ENCODE data around the gene ADGRG4.

The ADGRG4 gene

DNA sequence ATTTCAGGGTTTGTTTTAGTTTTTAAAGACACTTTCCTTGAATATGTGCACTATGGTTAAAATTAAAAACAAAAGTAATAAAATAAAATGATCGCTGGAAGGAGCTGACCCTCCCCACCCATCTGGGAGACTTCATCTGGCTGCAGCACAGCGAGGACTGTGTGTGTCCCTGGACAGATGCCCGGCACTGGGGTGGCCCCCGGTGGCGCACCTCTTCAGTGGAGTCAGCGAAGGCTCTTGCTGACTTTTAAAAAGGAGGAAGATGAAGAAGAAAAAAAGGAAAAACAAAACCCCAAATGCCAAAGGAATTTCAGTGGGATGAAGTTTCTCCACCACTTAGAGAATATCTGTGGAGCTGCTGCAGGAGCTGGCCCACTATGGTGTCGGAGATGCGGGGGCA, 5.4 kb upstream of the ADGRG4 start:
- DNase-seq (ENCODE audit: low read depth), result no peak

DNA sequence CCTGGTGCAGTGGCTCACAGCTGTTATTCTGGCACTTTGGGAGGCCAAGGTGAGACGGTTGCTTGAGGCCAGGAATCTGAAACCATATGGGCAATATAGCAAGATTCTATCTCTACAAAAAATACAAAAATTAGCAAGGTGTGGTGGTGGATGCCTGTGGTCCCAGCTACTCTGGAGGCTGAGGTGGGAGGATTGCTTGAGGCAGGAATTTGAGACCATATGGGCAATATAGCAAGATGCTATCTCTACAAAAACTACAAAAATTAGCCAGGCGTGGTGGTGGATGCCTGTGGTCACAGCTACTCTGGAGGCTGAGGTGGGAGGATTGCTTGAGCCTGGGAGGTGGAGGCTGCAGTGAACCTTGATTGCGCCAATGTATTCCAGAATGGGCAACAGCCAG, 2.3 kb downstream of the ADGRG4 start:
- DNase-seq (ENCODE audit: low read depth), result no peak

DNA sequence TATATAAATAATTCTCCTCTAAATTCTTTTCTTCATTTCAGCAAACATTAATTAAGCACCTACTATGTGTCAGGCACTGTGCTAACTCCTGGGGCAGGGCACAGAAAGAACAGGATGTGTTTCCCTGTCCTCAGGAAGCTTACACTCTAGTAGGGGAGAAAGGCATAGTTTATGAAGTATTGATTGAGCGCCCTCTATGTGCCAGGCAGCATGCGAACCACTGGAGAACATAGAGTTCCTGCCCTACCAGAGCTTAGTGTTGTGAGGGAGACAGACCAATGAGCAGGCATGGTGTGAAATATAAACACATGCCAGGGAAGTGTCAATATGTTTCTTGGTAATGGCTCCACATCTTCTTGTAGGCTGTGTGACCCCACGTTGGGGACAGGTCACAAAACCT, 3.7 kb downstream of the ADGRG4 start:
- no peak for DNase-seq (ENCODE audit: low read depth)

GRCh38 chrX:136306182-136306581, 5.4 kb downstream of the ADGRG4 start:
- no peak for DNase-seq (ENCODE audit: low read depth)

DNA sequence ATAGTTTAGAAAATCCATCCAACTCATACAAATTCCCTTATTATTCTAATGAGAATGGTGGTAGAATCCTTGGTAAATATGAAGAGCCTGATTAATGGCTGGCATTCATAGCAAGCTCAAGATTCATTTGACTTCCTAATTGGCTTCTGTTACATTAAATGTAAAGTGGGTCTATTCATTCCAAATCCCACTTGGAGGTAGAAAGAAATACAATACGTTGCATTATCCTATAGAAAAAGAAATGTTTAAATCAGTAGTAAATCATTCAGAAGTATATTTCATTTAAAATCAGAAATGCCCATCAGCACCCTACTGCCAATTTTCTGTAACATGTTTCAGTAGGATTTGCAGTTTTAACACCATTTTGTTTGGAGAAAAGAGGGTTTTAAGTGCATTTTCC, 6.7 kb downstream of the ADGRG4 start:
- no peak for DNase-seq (ENCODE audit: low read depth)

- DNase-seq (ENCODE audit: low read depth), result no peak
These were observed 9.6 kb downstream of the ADGRG4 start for GRCh38 chrX:136310411-136310810.

DNA sequence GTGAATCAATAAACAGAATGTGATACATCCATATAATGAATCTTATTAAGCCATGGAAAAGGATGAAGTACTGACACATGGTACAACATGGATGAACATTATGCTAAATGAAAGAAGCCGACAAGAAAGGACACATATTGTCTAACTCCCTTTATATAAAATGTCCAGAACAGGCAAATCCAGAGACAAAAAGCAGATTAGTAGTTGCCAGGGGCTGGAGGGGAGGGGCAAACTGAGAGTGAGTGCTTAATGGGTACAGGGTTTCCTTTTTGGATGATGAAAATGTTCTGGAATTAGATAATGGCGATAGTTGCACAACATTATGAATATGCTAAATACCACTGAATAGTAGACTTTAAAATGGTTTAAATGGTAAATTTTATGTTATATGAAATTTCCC, 17.4 kb downstream of the ADGRG4 start:
- DNase-seq (ENCODE audit: low read depth), result no peak

DNA sequence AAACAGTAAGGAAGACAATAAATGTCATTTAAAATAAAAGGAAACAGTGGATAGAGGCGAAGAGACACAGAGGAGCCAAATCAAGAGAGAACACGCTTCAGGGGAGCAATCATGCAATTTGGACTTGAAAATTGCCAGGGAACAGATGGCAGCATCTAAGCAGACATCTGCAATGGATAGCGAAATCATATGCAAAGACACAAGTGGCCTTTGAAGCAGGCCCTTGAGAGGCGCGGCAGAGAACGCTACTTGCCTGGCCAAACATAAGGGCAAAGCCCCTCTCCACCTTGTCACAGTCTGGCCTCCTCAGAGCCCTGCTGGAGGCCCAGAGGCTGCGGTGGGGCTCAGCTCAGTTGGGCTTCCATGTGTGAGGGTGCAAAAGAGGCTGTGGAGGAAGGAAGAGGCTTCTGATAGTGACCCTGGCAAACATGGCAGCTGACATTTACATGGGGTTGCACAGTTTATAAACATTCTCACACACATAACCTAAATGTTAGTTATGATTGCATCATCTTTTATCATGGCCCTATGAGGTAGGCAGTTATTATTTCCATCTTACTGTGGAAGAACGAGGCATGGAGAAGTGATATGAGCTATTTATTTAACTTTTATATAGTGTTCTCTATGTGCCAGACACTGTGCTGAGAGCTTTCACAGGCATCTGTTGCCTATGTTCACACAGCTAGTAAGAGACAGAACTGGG, 18.3 kb downstream of the ADGRG4 start:
- DNase-seq (ENCODE audit: low read depth), result no peak

DNA sequence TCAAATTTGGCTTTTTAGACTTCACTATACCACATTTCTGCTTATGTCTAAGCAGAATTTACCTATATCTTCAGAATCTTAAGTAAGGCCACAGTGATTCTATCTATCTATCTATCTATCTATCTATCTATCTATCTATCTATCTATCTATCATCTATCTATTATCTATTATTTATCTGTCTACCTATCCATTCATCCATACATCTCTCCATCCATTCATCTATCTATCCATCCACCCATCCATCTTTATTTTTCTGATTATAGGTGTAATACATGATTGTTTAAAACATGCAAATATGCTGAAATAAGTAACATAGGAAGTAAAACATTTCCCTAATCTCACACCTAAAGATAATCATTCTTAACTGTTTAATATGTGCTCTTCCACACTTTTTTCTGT, 18.8 kb downstream of the ADGRG4 start:
- no peak for DNase-seq (ENCODE audit: low read depth)

GRCh38 chrX:136321532-136321931, 20.8 kb downstream of the ADGRG4 start:
- no peak for DNase-seq (ENCODE audit: low read depth)

- no peak for DNase-seq (ENCODE audit: low read depth)
These were observed 21.3 kb downstream of the ADGRG4 start for GRCh38 chrX:136322064-136322463.

- DNase-seq (ENCODE audit: low read depth), result no peak
These were observed 24.6 kb downstream of the ADGRG4 start for GRCh38 chrX:136325377-136325776.

DNA sequence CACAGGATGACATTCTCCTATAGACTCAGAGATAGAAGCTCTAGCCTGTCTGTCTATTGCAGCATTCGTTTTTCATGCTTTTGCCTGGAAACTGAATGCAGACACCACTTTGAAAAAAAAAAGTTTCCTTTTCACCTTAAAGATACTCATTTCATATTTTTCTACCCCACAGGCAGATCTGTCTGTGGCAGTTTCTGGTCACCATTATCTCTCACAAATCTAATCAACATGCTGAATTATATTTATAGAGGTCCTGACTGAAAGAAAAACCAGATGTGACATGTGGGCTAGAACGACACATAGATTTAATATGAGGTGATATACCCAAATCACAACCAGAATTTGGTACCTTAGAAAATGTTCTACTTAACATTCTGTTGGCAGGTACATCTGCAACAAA, 28.2 kb downstream of the ADGRG4 start:
- DNase-seq (ENCODE audit: low read depth), result no peak

DNA sequence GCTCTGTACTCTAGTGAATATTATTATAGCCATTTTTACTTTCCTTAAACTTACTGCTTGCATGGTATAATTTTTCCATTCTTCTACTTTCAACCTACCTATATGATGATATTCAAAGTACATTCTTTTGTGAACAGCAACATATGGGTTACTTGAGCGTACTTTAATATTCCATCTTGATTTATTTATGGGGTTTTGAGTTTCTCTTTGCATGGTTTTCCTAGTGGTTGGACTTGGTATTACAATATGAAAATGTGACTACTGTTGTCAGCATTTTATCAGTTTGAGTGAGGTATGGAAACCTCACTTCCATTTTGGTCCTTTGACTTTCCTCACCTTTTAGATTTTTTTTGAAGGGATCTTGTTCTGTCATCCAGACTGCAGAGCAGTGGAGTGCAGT, 35.9 kb downstream of the ADGRG4 start:
- no peak for DNase-seq (ENCODE audit: low read depth)

DNA sequence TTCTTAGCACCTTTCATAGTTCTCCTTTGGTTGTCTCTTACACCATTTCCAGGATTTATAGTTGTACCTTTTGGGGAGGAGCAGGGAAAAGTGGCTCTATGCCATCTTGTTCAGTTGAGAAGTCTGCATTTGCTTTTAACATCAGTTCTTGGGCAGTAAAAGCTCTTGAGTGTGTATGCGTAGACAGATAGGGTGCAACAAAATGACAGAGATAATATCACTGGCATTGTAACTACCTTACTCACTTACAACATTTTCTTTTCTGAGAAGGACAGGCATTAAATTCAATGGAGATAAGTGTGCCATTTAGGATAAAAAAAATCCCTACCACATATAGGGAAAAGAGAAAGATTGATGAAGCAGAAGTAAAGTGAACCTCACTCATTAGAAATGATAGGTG, 38.9 kb downstream of the ADGRG4 start:
- DNase-seq (ENCODE audit: low read depth), result no peak

DNA sequence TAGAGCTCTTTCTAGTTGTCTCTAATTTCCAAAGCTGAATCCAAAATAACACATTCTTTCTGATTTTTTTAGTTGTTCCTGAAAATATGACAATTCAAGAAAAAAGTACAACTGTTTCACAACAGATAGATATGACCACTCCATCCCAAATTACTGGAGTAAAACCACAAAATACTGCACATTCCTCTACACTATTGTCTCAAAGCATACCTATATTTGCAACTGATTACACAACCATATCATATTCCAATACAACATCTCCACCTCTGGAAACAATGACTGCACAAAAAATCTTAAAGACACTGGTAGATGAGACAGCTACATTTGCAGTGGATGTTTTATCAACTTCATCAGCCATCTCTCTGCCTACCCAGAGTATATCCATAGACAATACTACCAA, 43.6 kb downstream of the ADGRG4 start:
- no peak for DNase-seq (ENCODE audit: low read depth)

- no peak for DNase-seq (ENCODE audit: low read depth)
These were observed 45.7 kb downstream of the ADGRG4 start for GRCh38 chrX:136346506-136346905.

GRCh38 chrX:136347706-136348105, 46.9 kb downstream of the ADGRG4 start:
- DNase-seq (ENCODE audit: low read depth), result no peak

GRCh38 chrX:136353526-136354093, 52.8 kb downstream of the ADGRG4 start:
- no peak for DNase-seq (ENCODE audit: low read depth)

- DNase-seq (ENCODE audit: low read depth), result no peak
These were observed 53.4 kb downstream of the ADGRG4 start for GRCh38 chrX:136354201-136354600.

DNA sequence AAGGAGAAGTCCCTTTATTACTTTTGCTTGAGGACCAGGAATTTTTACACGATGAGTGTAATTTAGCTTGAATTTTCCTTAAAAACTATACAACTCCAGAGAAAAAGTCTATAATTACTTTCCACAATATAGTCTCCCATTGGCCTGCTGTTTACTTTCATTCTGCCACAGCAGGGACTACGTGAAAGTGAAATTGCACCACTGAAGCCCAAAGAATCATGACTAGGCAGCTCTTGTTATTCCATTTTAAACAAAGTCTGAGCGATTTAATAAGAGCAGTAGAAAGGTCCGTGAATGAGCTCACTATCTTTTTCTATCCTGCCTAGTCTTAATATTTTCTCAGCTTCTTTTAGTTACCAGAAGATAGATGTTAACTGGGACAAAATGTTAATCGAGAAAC, 68.6 kb downstream of the ADGRG4 start:
- no peak for DNase-seq (ENCODE audit: low read depth)

- DNase-seq (ENCODE audit: low read depth), result no peak
These were observed 76.0 kb downstream of the ADGRG4 start for GRCh38 chrX:136376713-136377112.

DNA sequence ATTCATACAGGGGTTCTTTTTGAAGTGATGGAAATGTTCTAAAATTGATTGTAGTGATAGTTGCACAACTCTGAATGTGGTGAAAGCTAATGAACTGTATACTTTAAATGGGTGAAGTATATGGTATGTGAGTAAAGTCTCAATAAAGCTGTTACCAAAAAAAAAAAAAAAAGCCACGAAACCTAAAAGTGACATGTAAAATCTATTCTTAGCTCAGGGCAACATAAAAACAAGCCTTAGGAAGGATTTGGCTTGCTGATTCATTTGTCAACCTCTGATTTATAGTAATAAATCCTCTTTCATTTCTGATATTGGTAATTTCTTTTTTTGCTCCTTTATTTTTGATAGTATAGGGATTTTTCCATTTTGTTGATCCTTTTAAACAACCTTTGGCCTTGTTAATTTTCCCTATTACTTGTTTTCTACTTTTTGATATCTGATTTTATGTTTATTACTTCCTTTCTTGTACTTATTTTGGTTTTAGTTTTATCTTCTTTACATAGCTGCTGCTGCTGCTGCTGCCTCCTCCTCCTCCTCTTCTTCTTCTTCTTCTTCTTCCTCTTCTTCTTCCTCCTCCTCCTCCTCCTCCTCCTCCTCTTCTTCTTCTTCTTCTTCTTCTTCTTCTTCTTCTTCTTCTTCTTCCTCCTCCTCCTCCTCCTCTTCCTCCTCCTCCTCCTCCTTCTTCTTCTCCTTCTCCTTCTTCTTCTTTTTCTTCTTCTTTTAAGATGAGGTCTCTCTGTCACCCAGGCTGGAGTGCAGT, 79.4 kb downstream of the ADGRG4 start:
- no peak for DNase-seq (ENCODE audit: low read depth)

- DNase-seq (ENCODE audit: low read depth), result no peak
These were observed 85.4 kb downstream of the ADGRG4 start for GRCh38 chrX:136386173-136386572.

Measured in T-helper 22 cell (primary cell).